ENCODE measurements around the gene TRIOBP. TPM values are rescaled to one million over a fixed set of nuclear protein-coding genes. Genes with fewer than 3 reads are reported as not detected.

TRIOBP gene
- total and polyA plus RNA-seq, 2 of the 13 experiments (the other 11 are each of a cell fraction or from before 2014, with no cell fraction given) = 6.1 to 15.4 TPM

GRCh38 chr22:37784829-37785495 lies 88.1 kb downstream of the TRIOBP start (continued):
- no peak for TF ChIP-seq NFE2 (CRISPR knock-in tag; IDR thresholded peaks at IDR 0.05)
- no peak for TF ChIP-seq ISL2 (CRISPR knock-in tag; IDR thresholded peaks at IDR 0.05)
- no peak for TF ChIP-seq HBP1 (CRISPR knock-in tag; IDR thresholded peaks at IDR 0.05; ENCODE audit: low read depth)
- TF ChIP-seq FLYWCH1 (CRISPR knock-in tag; IDR thresholded peaks at IDR 0.05) = no peak
- peak; percentile 50; the same call in 1 of the 2 replicates for TF ChIP-seq ZMYM3 (CRISPR knock-in tag; IDR thresholded peaks at IDR 0.05)
- no peak for TF ChIP-seq HIVEP1 (CRISPR knock-in tag; IDR thresholded peaks at IDR 0.05)
- no peak for TF ChIP-seq ZNF207 (IDR thresholded peaks at IDR 0.05; ENCODE audit: borderline replicate concordance)
- no peak for TF ChIP-seq TFAP4 (IDR thresholded peaks at IDR 0.05; ENCODE audit: borderline replicate concordance, low read depth)
- no peak for TF ChIP-seq AHDC1 (CRISPR knock-in tag; IDR thresholded peaks at IDR 0.05; ENCODE audit: borderline replicate concordance)
- no peak for TF ChIP-seq ZSCAN9 (CRISPR knock-in tag; IDR thresholded peaks at IDR 0.05; ENCODE audit: borderline replicate concordance)
- TF ChIP-seq MIER3 (CRISPR knock-in tag; IDR thresholded peaks at IDR 0.05; ENCODE audit: borderline replicate concordance) = no peak
- TF ChIP-seq ZBTB26 (CRISPR knock-in tag; IDR thresholded peaks at IDR 0.05; ENCODE audit: borderline replicate concordance) = no peak
- TF ChIP-seq RBFOX2 (IDR thresholded peaks at IDR 0.05; ENCODE audit: low read depth, low read length) = no peak
- no peak for TF ChIP-seq ZNF274 (CRISPR knock-in tag; IDR thresholded peaks at IDR 0.05)
- no peak for TF ChIP-seq ZNF678 (CRISPR knock-in tag; IDR thresholded peaks at IDR 0.05)
- TF ChIP-seq THAP11 (CRISPR knock-in tag; IDR thresholded peaks at IDR 0.05) = 0 out of 2 replicates have a peak, but pooled peaks have one; percentile 20
- TF ChIP-seq FOXA1 (IDR thresholded peaks at IDR 0.05) = no peak
- no peak for TF ChIP-seq FOXA1 (CRISPR knock-in tag; IDR thresholded peaks at IDR 0.05)
- no peak for TF ChIP-seq ZNF205 (CRISPR knock-in tag; IDR thresholded peaks at IDR 0.05)
- no peak for TF ChIP-seq ZC3H4 (CRISPR knock-in tag; IDR thresholded peaks at IDR 0.05; ENCODE audit: borderline replicate concordance)
- TF ChIP-seq, protein P1, sequence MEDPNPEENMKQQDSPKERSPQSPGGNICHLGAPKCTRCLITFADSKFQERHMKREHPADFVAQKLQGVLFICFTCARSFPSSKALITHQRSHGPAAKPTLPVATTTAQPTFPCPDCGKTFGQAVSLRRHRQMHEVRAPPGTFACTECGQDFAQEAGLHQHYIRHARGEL (CRISPR knock-in tag; IDR thresholded peaks at IDR 0.05) = no peak
- no peak for TF ChIP-seq ADNP (CRISPR knock-in tag; IDR thresholded peaks at IDR 0.05)
- no peak for TF ChIP-seq POLR2AphosphoS5 (IDR thresholded peaks at IDR 0.05; ENCODE audit: low read depth, low read length)
- peak; percentile 96 for TF ChIP-seq CEBPG (CRISPR knock-in tag; IDR thresholded peaks at IDR 0.05)
